CD4-positive, alpha-beta T cell treated with Interleukin-4 for 1 hour (primary cell): ENCODE data around the gene RHCE.
"Not testable (repeated sequence)": the region's sequence is repeated elsewhere in the genome, so short reads cannot be mapped to it uniquely, and the experiment has no call there.

Experiments used
- DNase-seq, 2 donors: peaks; one replicate each; pipeline ENCODE4 v3.0.0-alpha.2; 2020 to 2022

The RHCE gene

GRCh38 chr1:25432749-25433388 is 12.2 kb upstream of the RHCE start:
- DNase-seq, result no peak

GRCh38 chr1:25431955-25432719 is 11.5 kb upstream of the RHCE start:
- no peak for DNase-seq

GRCh38 chr1:25430967-25431881 is 10.6 kb upstream of the RHCE start:
- no peak for DNase-seq

- DNase-seq, result peak; percentile 96 to 98
These were observed 9.7 kb upstream of the RHCE start, which contains the start of gene MACO1 for GRCh38 chr1:25430073-25430966. MACO1 (plus strand) TSS chr1:25430897; CDS start chr1:25431099, 202 bp downstream.

GRCh38 chr1:25428475-25429166 is 8.0 kb upstream of the RHCE start:
- DNase-seq, result no peak

GRCh38 chr1:25427696-25428095 is 7.1 kb upstream of the RHCE start:
- no peak for DNase-seq

- no peak for DNase-seq
These were observed 4.8 kb upstream of the RHCE start for GRCh38 chr1:25425098-25426085.

- not testable (repeated sequence) for DNase-seq
These were observed 2.6 kb upstream of the RHCE start for GRCh38 chr1:25423206-25423605.

GRCh38 chr1:25419339-25419738 is 1.3 kb downstream of the RHCE start:
- not testable (repeated sequence) for DNase-seq

- DNase-seq, result not testable (repeated sequence)
These were observed 3.3 kb downstream of the RHCE start for GRCh38 chr1:25417280-25417679.

- DNase-seq, result not testable (repeated sequence)
These were observed 6.0 kb downstream of the RHCE start for GRCh38 chr1:25414578-25414977.

GRCh38 chr1:25414157-25414556 is 6.5 kb downstream of the RHCE start:
- not testable (repeated sequence) for DNase-seq

- not testable (repeated sequence) for DNase-seq
These were observed 7.6 kb downstream of the RHCE start for GRCh38 chr1:25412872-25413623.

- not testable (repeated sequence) for DNase-seq
These were observed 10.8 kb downstream of the RHCE start for GRCh38 chr1:25409641-25410427.

- not testable (repeated sequence) for DNase-seq
These were observed 14.8 kb downstream of the RHCE start for GRCh38 chr1:25405731-25406305.

- DNase-seq, result peak in 1 of 2 donors; percentile 13
These were observed 17.4 kb downstream of the RHCE start for GRCh38 chr1:25402947-25403803.

GRCh38 chr1:25398079-25398478 is 22.5 kb downstream of the RHCE start:
- DNase-seq, result not testable (repeated sequence)
